Testis (tissue), 2 donors: ENCODE measurements around the gene DNAH10.

Experiments used
- POLR2A ChIP-seq: fragments of 450-650 bp; IDR thresholded peaks from one replicate; pipeline ENCODE4 v1.6.1; 2017; ENCODE audit warnings: antibody characterized with exemption, mild to moderate bottlenecking, moderate library complexity
- TF ChIP-seq, protein P1 (sequence below), 3 experiments: fragments of 450-650 bp in 2 of 3; fragments of 200-600 bp in 1 of 3; sonication (generic) in 1 of 3; IDR thresholded peaks; one replicate each; pipeline ENCODE4 v1.5.1; 2016 to 2019; ENCODE audit warnings: antibody characterized with exemption in 3 of 3, mild to moderate bottlenecking in 2 of 3, moderate library complexity in 1 of 3

DNA sequence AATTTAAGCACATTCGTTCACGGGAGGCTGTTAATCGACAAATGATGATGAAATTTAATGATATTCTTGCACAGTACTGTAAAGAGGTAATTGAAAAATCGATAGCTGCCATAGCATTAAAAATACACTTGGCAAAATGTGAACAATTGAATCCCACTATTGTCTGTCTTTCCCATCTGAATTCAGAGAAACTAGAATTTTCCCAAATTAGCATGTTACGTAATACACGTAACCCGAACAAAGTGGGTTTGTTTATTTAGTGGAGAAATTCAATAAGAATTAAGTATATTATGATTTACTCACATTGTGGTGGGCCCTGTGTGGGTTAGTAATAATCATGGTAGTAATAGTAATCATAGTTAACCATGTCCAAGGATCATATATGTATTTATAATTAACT, 31.9 kb downstream of the DNAH10 start:
- no peak for TF ChIP-seq POLR2A
- TF ChIP-seq, protein P1, sequence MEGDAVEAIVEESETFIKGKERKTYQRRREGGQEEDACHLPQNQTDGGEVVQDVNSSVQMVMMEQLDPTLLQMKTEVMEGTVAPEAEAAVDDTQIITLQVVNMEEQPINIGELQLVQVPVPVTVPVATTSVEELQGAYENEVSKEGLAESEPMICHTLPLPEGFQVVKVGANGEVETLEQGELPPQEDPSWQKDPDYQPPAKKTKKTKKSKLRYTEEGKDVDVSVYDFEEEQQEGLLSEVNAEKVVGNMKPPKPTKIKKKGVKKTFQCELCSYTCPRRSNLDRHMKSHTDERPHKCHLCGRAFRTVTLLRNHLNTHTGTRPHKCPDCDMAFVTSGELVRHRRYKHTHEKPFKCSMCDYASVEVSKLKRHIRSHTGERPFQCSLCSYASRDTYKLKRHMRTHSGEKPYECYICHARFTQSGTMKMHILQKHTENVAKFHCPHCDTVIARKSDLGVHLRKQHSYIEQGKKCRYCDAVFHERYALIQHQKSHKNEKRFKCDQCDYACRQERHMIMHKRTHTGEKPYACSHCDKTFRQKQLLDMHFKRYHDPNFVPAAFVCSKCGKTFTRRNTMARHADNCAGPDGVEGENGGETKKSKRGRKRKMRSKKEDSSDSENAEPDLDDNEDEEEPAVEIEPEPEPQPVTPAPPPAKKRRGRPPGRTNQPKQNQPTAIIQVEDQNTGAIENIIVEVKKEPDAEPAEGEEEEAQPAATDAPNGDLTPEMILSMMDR (IDR thresholded peaks at IDR 0.05), result no peak
